CD4-positive, alpha-beta T cell treated with Interferon gamma for 1 hour (primary cell): Measurements from ENCODE around the gene IL1F10.

Source experiments
- DNase-seq: peaks from one replicate; pipeline ENCODE4 v3.0.0-alpha.2; 2020

Gene IL1F10, protein sequence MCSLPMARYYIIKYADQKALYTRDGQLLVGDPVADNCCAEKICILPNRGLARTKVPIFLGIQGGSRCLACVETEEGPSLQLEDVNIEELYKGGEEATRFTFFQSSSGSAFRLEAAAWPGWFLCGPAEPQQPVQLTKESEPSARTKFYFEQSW

DNA sequence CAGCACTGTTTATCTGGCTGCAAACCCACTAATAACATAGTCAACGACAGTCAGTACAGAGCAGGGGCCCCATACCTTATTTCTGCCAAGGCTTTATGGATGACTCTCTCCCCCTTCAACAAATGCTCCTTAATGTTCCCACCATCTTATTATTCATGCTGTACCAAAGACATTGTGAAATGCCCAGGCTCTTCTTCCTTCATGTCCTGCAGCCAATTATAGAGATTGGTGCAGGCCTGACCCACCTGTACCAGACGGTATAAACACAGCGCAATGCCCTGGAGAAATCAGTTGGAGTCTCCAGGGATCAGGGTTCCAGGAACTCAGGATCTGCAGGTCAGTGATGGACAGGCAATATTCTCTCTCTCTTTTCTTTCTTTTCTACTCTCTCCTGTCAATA, at the start of gene IL1F10:
IL1F10 (plus strand) TSS at position 290 of the 400 bp plus-strand sequence. CDS start 4,769 bp downstream, outside the sequence.
- no peak for DNase-seq

DNA sequence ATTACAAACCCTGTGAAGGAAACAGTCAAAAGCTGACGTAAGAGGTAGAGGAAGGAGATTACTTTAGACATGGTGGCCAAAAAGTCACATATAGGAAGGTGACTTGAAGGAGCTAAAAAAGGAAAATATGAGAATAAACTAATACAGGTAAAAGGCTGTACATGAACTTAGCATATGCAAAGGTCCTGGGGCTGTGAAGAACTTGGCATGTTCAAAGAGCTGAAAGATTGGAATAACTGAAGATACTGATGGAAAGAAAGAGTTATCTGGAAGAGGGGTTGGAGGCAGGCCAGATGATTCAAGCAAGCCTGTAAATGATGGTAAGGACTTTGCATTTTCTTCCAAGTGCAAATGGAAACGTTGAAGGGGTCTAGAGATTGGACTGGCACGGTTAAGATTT, 49.3 kb upstream of the IL1F10 start:
- DNase-seq: no peak

DNA sequence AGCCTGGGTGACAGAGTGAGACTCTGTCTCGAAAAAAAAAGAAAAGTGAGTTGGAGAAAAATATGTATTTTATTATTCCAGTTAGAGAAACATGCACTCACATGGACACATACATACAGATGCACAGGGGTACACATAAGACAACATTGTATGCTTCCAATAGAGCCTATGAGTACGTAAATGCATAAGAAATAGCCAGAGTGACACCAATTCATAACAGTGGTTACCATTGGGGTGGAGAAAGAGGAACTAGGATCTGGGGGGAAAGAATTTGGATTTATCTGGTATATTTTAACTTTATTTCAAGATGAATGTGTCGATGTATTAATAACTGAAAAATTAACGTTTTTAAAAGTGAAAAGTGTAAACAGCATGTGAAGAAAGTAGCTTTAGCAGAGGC, 46.5 kb upstream of the IL1F10 start:
- DNase-seq: no peak

DNA sequence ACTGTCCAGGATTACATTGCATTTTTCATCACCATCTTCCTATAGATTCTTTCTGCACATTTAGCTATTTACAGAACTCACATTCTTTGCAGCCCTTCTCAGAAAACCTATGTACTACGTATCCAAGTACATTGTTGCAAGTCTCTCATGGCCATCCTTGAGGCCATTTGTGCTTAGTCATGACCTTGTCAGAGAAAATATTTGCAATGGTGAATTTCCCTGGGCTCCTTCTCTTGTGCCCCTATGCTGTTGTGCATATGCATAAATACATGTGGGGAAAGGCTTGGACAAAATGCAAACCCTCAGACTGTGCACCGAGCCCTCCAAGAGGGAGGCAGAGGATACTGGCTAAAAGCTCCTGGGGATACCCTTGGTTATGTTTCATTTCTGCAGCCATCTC, 43.0 kb upstream of the IL1F10 start:
- DNase-seq: no peak

DNA sequence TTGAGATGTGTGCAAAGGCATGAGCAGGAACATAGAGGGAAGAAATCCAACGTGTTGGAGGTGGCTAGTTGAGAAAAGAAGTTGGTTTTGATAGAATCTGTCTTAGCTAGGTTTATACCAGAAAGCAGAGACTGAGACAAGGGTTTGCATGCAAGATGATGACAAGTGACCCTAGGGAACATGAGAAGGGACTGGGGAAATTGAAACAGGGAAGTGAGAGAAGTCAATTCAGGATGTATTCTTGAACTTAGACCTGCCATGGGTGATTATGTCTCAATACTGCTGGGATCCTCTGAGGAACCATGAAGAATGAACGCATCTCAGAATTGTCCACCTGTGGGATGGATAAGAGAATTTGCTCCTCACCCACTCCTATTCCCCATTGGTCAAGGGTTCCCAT, 42.0 kb upstream of the IL1F10 start:
- DNase-seq: no peak

DNA sequence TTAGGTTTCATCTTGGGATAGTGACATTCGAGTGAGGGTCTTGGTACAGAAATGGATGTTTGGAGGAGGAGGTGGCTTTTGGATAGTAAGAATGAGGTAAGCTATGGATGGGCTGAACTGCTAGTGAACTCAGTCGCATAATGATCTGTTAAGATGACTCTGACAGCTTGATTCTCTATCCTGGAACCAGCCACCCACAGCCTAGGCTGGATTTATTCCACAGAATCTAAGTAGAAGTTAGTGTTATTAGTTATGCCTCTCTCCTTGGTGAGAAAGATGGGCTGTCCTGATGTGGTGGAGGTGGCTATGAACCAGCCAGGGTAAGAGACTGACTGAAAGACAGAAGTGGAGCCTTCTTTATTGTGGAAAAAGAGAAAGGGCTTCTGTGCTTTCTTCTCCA, 40.1 kb upstream of the IL1F10 start:
- no peak for DNase-seq

DNA sequence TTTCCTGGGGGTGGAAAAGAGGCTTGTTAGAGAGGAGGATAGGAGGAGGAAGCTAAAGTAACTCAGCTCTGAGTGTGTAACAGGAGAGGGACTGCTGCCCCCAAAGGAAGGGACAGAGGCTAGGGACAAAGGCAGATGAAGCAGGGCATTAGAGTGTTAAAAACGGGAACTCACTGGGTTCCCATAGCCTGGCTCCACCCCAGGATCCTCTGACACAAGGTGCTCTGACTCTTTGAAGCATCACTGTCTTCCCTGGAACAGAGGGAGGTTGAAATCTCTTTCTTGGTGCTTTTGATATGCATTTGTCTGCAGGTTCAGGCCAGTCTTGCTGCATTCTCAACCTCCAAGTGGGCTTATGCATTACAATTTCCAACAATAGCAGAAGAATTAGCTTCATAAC, 39.7 kb upstream of the IL1F10 start:
- DNase-seq: no peak

DNA sequence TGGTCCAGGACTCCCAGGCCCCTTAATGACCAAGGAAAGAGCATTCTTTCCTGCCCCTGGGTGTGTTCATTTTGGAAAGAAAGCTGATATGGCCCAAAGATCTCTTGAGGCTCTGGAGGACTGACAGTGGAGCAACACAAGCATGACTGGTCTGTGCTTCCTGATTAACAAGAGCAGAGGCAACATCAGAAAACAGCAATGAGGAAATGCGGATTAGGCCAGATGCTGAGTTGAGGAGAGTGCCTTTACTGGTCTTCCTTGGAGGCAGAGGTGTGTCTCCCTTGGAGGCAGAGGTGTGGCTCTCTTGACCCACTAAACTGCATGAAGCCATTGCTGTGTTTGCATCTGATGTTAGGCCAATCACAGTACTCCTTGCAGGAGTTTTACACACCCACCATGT, 35.0 kb upstream of the IL1F10 start:
- DNase-seq: no peak

DNA sequence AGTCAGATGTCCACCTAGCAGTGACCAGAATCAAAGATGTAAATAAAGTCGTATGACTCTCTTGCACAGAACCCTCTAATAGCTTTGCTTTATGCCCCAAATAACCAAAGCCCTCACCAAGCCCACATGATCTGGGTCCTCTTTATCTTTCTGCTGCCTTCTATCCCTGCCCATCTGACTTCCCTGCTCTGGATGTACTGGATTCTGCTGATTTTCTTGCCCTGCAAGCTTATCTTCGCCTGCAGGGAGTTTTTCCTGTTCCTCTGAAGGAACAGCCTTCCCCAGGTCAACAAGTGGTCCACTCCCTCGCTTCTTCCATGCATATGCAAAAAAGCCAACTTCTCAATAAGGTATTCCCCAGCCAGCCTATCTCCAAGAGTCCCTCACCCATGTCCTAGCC, 33.8 kb upstream of the IL1F10 start:
- DNase-seq: no peak

DNA sequence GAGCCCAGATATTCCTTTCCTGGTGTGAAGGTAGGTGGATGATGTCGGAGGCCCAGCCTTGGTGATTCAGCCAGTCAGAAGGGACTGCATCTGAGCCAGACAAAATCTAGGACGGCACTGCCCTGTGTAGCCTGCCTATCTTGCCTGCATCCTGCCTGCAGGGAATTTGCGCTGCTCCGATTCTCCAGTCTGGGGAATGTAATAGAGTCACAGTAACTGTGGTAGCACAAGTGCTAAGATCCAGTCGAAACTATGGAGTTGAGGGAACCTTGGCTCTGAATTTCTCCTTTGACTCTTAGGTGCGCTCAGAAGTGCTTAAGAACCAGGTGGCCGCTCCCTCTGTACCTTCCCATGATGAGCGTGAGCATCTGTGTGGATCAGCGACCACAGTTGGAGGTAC, 31.0 kb upstream of the IL1F10 start:
- no peak for DNase-seq

DNA sequence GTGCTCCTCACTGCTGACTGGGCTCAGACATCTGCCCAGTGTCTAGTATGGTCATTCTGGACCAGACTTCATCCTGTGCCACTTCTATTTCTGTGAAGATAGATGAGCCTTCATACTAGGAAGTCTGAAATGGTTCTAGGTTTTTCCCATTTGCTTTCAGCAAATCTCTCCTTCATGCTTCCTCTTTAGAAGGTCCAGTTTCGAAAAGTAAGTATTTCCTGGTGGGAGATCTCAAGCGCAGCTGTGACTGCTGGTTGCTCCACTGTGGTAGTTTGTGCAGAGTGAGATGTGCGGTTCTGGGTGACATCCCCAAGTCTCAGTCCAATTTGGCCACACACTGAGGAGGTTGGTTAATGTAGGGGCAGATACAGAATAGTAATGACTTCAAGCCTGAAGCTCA, 29.5 kb upstream of the IL1F10 start:
- DNase-seq: no peak

DNA sequence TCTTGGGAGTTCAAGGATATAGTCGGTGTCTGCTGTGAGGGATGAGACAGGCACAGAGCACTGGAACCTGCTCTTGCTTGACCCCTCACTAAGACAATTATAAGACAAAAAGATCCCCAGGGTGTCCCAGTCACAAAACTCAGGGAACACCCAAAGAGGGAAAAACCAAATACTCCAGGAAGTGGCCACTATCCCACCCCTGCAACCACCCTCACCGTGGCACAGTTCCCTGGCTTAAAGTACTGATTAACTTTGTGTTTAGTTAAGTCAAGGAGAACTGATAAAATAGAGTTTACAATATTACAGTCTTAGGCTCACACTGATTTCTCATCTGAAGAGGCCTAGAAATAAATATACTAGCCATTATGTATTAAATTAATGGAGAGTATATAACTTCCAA, 28.6 kb upstream of the IL1F10 start:
- DNase-seq: no peak

DNA sequence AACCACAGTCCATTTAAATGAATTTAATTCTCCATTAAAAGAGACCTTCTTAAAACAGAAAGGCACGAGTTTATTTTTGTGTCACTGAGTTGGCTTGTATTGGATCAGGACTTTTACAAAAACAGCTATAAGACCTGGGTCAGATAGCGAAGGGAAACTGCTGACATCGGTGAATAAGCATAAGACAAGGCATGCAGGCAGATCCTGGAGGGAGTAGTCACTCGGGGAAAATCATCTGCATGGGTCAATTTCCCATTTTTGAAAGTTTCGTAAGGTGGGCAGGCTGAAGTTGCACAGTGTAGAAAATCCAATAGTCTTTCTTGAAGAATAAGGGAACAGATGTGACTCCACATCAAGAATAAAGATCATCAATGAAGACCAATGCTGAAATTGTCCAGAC, 28.1 kb upstream of the IL1F10 start:
- no peak for DNase-seq

DNA sequence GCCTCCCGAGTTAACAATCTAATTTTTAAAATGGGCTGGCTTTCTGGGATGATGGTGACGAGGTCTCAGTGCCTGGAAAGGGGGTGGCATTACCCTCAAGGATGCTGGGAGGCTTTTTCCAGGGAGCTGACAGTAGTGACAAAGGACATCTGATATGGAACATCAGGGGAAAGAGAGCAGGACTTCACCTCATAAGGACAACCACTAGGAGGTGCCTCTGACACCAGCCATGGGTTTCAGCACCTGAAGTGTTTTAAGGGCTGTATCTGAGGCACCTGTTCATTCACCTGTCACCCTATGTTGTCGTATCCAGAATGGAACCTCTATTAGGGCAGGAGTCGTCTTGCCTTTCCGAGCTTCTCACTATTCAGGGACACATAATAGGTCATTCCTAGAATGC, 25.9 kb upstream of the IL1F10 start:
- no peak for DNase-seq

DNA sequence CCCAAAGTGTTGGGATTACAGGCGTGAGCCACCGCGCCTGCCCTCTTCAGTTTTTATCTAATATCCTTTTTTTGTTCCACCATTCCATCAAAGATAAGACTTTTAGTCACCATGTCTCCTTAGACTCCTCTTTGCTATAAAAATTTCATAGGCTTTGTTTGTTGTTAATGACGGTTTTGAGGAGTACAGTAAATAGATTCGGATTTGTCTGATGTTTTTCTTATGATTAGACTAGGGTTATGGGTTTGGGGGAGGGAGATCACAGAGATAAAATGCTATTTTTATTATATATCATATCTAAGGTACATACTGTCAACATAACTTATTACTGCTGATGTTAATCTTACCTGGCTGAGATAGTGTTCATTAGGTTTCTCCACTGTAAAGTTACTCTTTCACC, 21.3 kb upstream of the IL1F10 start:
- DNase-seq: no peak

DNA sequence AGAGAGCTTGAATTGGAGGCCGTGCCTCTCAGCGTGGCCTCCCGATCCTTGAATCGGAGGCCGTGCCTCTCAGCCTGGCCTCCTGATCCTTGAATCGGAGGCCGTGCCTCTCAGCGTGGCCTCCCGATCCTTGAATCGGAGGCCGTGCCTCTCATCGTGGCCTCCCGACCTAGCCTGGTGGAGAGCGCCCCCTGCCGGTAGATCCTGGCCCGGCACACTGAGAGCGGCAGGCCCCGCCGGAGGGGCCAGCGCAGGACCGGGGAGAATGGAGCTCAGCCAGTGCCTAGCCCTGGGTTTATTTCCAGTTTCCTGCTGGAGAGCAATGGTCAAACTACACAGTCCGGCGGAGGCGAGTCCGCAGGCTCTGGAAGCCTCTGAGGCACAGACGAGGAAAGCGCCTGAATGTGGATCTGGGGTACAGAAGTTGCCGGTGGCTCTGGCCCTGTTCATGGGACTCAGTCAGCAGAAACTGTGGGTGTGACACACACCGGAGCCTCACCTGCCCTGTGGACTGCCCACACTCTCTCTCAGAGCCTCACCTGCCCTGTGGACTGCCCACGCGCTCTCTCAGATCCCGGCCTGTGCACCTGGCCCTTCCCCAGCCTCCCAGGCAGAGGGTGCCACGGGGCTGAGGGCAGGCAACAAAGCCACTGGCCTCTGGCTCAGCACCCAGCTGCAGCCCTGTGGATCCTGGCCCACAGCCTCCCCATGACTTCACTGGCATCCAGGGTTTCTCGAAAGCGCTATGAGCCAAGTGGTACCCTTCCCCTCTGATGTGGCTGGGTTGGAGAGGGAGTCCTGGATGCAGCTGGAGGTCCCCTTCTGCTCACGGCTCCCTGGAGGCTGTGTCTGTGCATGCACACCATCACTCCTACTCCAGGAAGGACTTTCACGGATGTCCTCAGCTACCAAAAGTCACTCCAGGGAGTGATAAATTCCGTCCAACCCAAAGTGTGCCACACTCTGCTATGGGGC, 16.6 kb upstream of the IL1F10 start:
- no peak for DNase-seq

DNA sequence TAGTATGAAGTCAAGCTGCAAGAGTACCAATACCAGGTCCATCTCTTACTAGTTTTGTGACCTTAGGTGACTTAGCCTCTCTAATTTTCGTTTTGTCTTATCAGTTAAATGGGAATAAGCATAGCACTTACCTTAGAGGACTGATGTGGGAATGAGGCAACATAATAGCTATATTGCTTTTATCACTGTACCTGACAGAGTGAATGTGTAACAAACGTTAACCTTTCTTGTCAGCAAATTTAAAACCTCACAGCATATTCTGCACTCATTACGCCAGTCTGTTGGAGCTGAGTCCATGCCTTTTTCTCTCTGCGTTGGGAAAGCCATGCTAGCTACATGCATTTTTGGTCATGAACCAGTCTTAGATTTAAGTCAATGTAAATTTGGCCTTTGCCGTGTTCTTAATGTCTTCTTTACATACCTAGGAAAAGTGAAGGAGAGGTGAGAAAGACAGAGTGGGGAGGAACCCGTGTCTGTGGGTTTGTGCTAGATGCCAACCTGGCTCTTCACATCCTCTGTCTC, 15.3 kb upstream of the IL1F10 start, which contains the start of gene IL36B:
IL36B (minus strand) TSS at position 472 of the 522 bp plus-strand sequence.
- DNase-seq: no peak

DNA sequence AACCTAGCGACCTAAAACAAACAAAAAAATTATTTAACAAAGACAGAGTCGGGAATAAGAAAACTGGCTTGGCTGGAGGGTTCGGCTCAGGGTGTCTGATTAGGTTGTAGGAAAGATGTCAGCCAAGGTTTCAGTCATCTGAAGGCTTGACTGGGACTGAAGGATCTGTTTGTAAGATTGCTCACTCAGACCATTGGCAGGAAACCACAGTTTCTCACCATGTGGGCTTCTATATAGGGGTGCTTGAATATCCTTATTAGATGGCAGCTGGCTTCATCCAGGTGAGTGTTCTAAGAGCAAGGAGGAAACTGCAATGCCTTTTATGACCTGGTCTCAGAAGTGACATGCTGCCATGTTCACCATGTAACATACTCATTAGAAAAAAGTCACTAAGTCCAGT, 14.1 kb upstream of the IL1F10 start:
- DNase-seq: no peak

DNA sequence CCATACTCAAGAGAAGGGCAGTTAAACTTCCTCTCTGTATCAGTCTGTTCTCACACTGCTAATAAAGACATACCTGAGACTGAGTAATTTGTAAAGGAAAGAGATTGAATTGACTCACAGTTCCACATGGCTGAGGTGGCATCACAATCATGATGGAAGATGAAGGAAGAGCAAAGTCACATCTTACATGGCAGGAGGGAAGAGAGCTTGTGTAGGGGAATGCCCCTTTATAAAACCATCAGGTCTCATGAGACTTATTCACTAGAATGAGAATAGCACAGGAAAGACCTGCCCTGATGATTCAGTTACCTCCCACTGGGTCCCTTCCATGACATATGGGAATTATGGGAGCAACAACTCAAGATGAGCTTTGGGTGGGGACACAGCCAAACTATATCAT, 13.7 kb upstream of the IL1F10 start:
- no peak for DNase-seq

DNA sequence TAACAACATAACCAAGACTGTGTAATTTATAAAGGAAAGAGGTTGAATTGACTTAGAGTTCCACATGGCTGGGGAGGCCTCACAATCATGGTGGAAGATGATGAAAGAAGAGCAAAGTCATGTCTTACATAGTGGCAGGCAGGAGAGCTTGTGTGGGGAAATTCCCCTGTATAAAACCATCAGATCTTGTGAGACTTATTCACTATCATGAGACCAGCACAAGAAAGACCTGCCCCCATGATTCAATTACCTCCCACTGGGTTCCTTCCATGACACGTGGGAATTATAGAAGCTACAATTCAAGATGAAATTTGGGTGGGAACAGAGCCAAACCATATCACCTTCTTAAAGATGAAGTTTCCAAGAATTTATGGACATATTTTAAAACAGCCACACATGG, 11.2 kb upstream of the IL1F10 start:
- no peak for DNase-seq

DNA sequence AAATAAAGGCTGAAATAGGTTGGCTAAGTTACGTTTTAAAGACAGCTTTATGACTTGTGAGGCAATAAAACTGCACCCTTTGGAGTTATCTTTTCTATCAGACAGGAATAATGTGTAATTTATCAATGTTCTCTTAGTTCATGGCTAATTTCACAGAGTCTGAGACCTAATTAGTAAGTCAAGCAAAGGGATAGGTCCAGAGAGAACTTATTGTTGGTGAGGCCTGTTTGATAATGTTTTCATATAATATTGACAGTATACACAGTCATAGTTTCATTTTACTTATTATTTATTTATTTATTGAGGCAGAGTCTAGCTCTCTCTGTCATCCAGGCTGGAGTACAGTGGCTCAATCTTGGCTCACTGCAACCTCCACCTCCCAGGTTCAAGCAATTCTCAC, 10.7 kb upstream of the IL1F10 start:
- no peak for DNase-seq

DNA sequence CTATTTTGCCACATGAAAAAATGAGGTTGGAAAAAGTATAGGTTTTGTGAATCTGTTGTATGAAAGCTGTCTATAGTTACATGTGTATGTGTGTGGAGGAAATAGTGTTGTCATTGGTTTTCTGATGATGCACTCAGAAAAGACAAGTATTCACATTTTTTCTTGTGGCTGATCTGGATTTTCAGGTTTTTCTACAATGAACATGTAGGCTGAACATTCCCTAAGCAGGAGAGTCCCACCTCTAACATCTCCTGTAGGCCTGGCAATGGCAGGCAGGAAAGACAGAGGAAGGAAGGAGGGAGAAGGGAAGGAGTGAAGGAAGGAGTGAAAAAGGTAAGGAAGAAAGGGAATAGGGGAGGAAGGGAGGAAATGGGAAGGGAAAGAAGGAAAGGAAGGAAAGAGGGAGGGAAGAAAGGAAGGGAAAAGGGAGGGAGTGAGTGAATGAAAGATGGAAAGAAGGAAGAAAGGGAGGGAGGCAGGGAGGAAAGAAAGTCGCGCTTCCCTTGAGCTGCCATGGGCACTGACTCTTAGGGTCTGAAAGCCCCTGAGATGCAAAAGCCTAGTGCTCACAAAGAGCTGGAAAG, 9.3 kb upstream of the IL1F10 start:
- DNase-seq: no peak

DNA sequence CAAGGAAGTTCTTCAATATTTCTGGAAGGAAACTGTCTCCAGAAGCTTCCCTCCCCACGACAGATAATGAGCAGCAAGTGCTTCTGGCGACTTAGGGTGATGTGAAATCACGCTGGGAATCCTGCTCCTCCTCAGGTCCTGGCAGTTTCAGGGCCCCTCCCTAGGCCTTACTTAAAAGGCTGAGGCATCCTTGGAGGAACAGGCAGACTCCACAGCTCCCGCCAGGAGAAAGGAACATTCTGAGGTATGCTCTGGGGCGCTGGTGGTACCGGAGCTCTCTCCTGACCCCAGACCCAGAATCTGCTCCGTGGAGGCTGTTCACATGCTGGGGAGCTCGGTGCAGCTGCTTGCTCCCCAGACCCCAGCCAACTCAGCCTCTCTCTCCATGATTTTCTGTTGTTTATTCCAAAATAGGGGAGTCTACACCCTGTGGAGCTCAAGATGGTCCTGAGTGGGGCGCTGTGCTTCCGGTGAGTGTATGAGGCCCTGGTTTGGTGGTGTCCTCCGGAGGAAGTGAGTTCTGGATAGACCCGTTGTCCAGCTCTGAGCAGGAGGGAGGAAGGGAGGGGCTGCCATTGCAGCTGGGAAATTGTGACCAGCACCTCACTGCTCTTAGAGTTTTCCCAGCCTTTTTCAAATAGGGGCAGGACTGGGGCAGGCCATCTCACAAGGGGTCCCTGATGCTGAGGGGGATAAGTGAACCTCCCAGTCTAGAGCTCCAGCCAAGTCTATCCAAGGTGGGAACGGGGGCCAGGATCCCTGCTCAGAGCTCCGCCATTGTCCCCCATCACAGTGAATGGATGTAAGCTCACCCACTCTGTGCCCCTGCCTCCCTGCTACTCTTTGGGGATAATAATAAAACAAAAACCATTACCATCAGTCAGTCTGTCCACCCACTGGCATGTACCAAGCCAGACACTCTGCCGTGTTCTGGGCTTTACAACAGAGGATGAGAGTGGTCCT, 8.5 kb upstream of the IL1F10 start, which contains the start of gene IL36RN:
IL36RN (plus strand) TSS at position 201 of the 963 bp plus-strand sequence; CDS start at position 442, 241 bp downstream.
- no peak for DNase-seq
